Neuronal stem cell (in vitro differentiated cells): ENCODE results near the gene SLC6A1.

Source experiments
- DNase-seq: peaks from one replicate; pipeline ENCODE4 v3.0.0-alpha.2; 2013; ENCODE audit warnings: low spot score
- H2AFZ ChIP-seq: one replicate; pipeline ENCODE4 v1.6.1; 2013; ENCODE audit warnings: mild to moderate bottlenecking, low read length, inconsistent platforms
- H2AK5ac ChIP-seq: 2 replicates; pipeline ENCODE4 v1.6.1; 2013; ENCODE audit warnings: low read depth, mild to moderate bottlenecking, inconsistent platforms, low read length, moderate library complexity, mixed read lengths
- H2BK120ac ChIP-seq: 2 replicates; pipeline ENCODE4 v1.6.1; 2013; ENCODE audit warnings: low read depth, mild to moderate bottlenecking, inconsistent platforms, low read length, moderate library complexity, mixed read lengths
- H2BK12ac ChIP-seq: one replicate; pipeline ENCODE4 v1.6.1; 2013; ENCODE audit warnings: low read length, inconsistent platforms
- H2BK15ac ChIP-seq: 2 replicates; pipeline ENCODE4 v1.6.1; 2013; ENCODE audit warnings: mild to moderate bottlenecking, low read length, inconsistent platforms, mixed read lengths
- H2BK5ac ChIP-seq: one replicate; pipeline ENCODE4 v1.6.1; 2013; ENCODE audit warnings: inconsistent platforms, mild to moderate bottlenecking, low read length, moderate library complexity
- H3K14ac ChIP-seq: one replicate; pipeline ENCODE4 v1.6.1; 2013; ENCODE audit warnings: low read length, inconsistent platforms
- H3K18ac ChIP-seq: 2 replicates; pipeline ENCODE4 v1.6.1; 2013; ENCODE audit warnings: low read length, inconsistent platforms
- H3K23ac ChIP-seq: 2 replicates; pipeline ENCODE4 v1.6.1; 2013; ENCODE audit warnings: low read depth, mild to moderate bottlenecking, mixed read lengths, low read length, inconsistent platforms; ENCODE audit not compliant: poor library complexity
- H3K27ac ChIP-seq: replicated peaks from 3 replicates; pipeline ENCODE4 v1.5.1; 2013; ENCODE audit warnings: low read length, inconsistent platforms
- H3K27me3 ChIP-seq, 3 experiments: 2 replicates each; pipeline ENCODE4 v1.6.1; 2013; ENCODE audit warnings: low read length in 3 of 3, mild to moderate bottlenecking in 2 of 3, inconsistent platforms in 1 of 3, low read depth in 1 of 3, mixed read lengths in 1 of 3, moderate library complexity in 1 of 3; ENCODE audit not compliant: control insufficient read depth in 3 of 3, insufficient read depth in 3 of 3
- H3K36me3 ChIP-seq, 2 donors: replicated peaks in 1 of 2; 2 replicates each; pipeline ENCODE4 v1.6.1; 2013; ENCODE audit warnings: low read length in 2 of 2; ENCODE audit not compliant: control insufficient read depth in 2 of 2, insufficient read depth in 2 of 2
- H3K4ac ChIP-seq: 2 replicates; pipeline ENCODE4 v1.6.1; 2013; ENCODE audit warnings: inconsistent platforms, mild to moderate bottlenecking, low read length, moderate library complexity
- H3K4me1 ChIP-seq, 2 donors: 1 replicate in 1 of 2; 2 replicates in 1 of 2; pipeline ENCODE4 v1.6.1; 2013; ENCODE audit warnings: low read length in 2 of 2, low read depth in 1 of 2; ENCODE audit not compliant: control insufficient read depth in 2 of 2, insufficient read depth in 1 of 2
- H3K4me2 ChIP-seq: one replicate; pipeline ENCODE4 v1.6.1; 2013; ENCODE audit warnings: mild to moderate bottlenecking, low read length, inconsistent platforms; ENCODE audit not compliant: insufficient read depth, poor library complexity, severe bottlenecking
- H3K4me3 ChIP-seq, 2 donors: 2 replicates each; pipeline ENCODE4 v1.5.1; 2013; ENCODE audit warnings: low read length in 2 of 2, mild to moderate bottlenecking in 2 of 2, inconsistent platforms in 1 of 2, moderate library complexity in 1 of 2
- H3K79me1 ChIP-seq: one replicate; pipeline ENCODE4 v1.6.1; 2013; ENCODE audit warnings: low read depth, mild to moderate bottlenecking, inconsistent platforms, low read length, moderate library complexity
- H3K9ac ChIP-seq: one replicate; pipeline ENCODE4 v1.6.1; 2013; ENCODE audit warnings: mild to moderate bottlenecking, low read depth, low read length, inconsistent platforms; ENCODE audit not compliant: poor library complexity
- H3K9me3 ChIP-seq, 2 donors: replicated peaks in 1 of 2; 2 replicates each; pipeline versions ENCODE3 to v1.6.1; 2013; ENCODE audit warnings: low read length in 2 of 2, mild to moderate bottlenecking in 2 of 2, inconsistent platforms in 1 of 2, low read depth in 1 of 2, mixed read lengths in 1 of 2, moderate library complexity in 1 of 2; ENCODE audit not compliant: control insufficient read depth in 2 of 2, insufficient read depth in 1 of 2
- H4K8ac ChIP-seq: one replicate; pipeline ENCODE4 v1.6.1; 2013; ENCODE audit warnings: low read depth, mild to moderate bottlenecking, inconsistent platforms, low read length, moderate library complexity
- H4K91ac ChIP-seq: one replicate; pipeline ENCODE4 v1.6.1; 2013; ENCODE audit warnings: low read length, low read depth, mild to moderate bottlenecking, inconsistent platforms; ENCODE audit not compliant: poor library complexity
- WGBS, 2 donors: extraction: QIAGEN DNeasy Blood & Tissue Kit; methylation state at CpG; one replicate each; pipeline ENCODE4 v1.1.7; 2013; ENCODE audit warnings: missing lambda C conversion rate in 2 of 2, mixed read lengths in 1 of 2; ENCODE audit not compliant: insufficient read length in 2 of 2, insufficient replicate concordance in 1 of 2; ENCODE audit errors: extremely low coverage in 2 of 2; 5-methylcytosine and 5-hydroxymethylcytosine counted together

SLC6A1 gene

DNA sequence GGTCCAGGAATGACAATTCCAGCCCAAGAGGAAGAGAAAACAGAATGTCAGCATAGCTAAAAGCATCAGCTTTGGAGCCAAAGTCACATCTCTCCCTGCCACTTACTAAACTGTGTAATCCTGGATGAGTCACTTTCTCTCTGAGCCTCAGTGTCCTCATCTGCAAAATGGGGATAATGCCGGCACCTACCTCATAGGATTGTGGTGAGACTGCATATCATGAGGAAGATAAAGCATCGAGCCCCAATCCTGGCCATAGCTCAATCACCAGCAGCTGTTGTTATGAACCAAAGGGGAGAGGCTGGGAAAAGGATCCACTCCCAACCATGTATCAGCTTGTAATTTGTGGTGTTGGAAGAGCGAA is 9.1 kb downstream of the SLC6A1 start:
- Histone ChIP-seq H3K18ac (no peak overlapping the region), H3K79me1 (no peaks in the 10 kb centered on the region), H3K27ac (no peak overlapping the region), H3K36me3 (no peaks in the 10 kb centered on the region), H3K4me3 (no peak overlapping the region), H3K4me1 (peaks cover 7% of the 10 kb centered on the region in 2 donors), H4K8ac (no peak overlapping the region), H3K27me3 (peaks cover 0 to 30% (median 1%) of the 10 kb centered on the region in 3 experiments), H2AFZ (no peak overlapping the region), H4K91ac (no peak overlapping the region), H2BK15ac (no peak overlapping the region), H2BK120ac (no peak overlapping the region), H3K9ac (no peak overlapping the region), H3K14ac (no peak overlapping the region), H3K4me2 (no peak overlapping the region), H2BK5ac (no peak overlapping the region), H3K4ac (no peak overlapping the region), H3K23ac (no peak overlapping the region), H2AK5ac (no peak overlapping the region), H3K9me3 (no peaks in the 10 kb centered on the region), H2BK12ac (no peak overlapping the region)
- WGBS, 2 donors: no CpG with 5 or more reads among the region's 3 CpGs
- no peak for DNase-seq

DNA sequence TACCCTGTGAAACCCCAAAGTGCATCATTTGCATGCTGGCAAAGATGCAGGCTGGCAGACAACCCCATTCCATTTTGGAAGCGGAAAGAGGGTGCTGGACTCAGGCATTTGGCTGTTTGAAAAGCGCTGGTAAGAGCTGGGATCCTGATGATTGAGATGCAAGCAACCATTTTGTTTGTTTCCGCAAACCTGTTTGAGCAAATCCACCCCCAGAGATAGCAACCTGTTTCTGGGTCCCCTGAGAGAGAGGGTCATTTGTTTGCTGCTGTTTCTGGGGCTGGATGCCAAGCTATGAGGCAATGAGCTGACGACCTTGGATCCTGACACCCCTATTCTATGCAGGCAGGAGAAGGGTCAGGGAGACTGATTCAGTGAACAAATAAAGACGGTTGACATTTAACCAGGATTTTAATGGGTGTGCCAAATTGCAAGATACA is 9.8 kb downstream of the SLC6A1 start:
- Histone ChIP-seq H3K79me1 (no peaks in the 10 kb centered on the region), H2BK120ac (no peak overlapping the region), H3K4me2 (no peak overlapping the region), H3K27ac (no peak overlapping the region), H3K23ac (no peak overlapping the region), H2AK5ac (no peak overlapping the region), H3K9me3 (no peaks in the 10 kb centered on the region), H3K4ac (no peak overlapping the region), H3K4me3 (no peak overlapping the region), H3K18ac (no peak overlapping the region), H4K8ac (no peak overlapping the region), H3K4me1 (peaks cover 7% of the 10 kb centered on the region in 2 donors), H2AFZ (no peak overlapping the region), H3K9ac (no peak overlapping the region), H3K27me3 (peaks cover 0 to 23% (median 0%) of the 10 kb centered on the region in 3 experiments), H4K91ac (no peak overlapping the region), H2BK12ac (no peak overlapping the region), H3K14ac (no peak overlapping the region), H3K36me3 (no peaks in the 10 kb centered on the region), H2BK5ac (no peak overlapping the region), H2BK15ac (no peak overlapping the region)
- no CpG with 5 or more reads among the region's 5 CpGs for WGBS, 2 donors
- DNase-seq: no peak

DNA sequence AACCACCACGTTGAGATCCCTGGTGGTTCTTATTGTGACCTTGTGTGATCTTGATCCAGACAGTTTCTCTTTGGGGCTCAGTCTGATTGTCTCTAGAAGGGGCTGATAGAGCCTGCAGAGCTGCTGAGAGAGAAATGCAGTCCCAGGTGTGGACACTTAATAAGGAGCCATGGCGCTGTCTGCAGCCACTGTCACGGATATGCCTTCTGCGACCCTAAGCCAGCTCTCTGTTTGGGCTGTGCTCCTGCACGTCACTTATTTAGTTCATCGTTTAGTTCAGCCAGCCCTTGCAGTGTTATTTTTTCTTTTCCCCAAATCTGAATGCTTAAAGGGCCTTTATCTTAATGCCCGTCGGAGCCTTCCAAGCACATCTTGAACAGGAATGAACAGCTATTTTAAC is 12.0 kb downstream of the SLC6A1 start:
- Histone ChIP-seq H2BK15ac (no peak overlapping the region), H3K18ac (no peak overlapping the region), H3K14ac (no peak overlapping the region), H2AFZ (no peak overlapping the region), H2AK5ac (no peak overlapping the region), H2BK5ac (no peak overlapping the region), H3K4me3 (no peak overlapping the region), H3K79me1 (no peaks in the 10 kb centered on the region), H2BK120ac (no peak overlapping the region), H3K9me3 (no peaks in the 10 kb centered on the region), H4K91ac (no peak overlapping the region), H3K4ac (no peak overlapping the region), H3K4me2 (no peak overlapping the region), H3K27me3 (peaks cover 0 to 8% (median 0%) of the 10 kb centered on the region in 3 experiments), H2BK12ac (no peak overlapping the region), H3K23ac (no peak overlapping the region), H3K4me1 (peaks cover 7% of the 10 kb centered on the region in 2 donors), H3K36me3 (no peaks in the 10 kb centered on the region), H3K27ac (no peak overlapping the region), H4K8ac (no peak overlapping the region), H3K9ac (no peak overlapping the region)
- DNase-seq: no peak
- no CpG with 5 or more reads among the region's 8 CpGs for WGBS, 2 donors

DNA sequence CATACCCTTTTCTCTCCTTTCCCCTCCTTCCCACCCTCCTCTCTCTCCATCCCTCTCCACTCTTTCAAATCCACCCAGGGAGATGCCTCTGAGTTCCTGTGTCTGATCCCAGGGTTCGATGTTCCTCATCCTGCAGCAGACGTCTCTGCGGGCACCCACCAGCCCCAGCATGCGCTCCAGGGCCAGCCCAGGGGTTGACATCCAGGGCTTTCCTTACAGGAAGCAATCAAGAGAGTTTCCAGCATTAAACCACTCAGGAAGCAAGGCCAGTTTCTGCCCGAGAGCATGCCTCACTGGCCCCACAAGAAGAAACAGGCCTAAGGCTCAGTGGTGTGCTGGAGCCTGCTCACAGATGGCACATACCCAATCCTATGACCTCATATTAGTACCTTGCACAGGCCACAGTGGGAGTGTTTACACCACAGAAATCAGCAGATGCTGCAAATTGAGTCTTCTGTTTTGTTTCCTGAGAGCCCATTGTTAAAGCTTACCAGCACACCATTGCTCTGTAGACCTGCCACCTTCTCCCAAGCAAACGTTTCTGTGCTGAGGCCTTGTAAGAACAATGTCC is 13.2 kb downstream of the SLC6A1 start:
- Histone ChIP-seq H3K79me1 (no peaks in the 10 kb centered on the region), H2AFZ (no peak overlapping the region), H3K4me3 (no peak overlapping the region), H2BK15ac (no peak overlapping the region), H3K14ac (no peak overlapping the region), H2AK5ac (no peak overlapping the region), H3K23ac (no peak overlapping the region), H3K36me3 (no peaks in the 10 kb centered on the region), H2BK5ac (no peak overlapping the region), H4K91ac (no peak overlapping the region), H4K8ac (no peak overlapping the region), H3K27me3 (peaks cover 0 to 11% (median 0%) of the 10 kb centered on the region in 3 experiments), H3K18ac (no peak overlapping the region), H3K4me1 (peaks cover 5 to 7% of the 10 kb centered on the region in 2 donors), H3K4me2 (no peak overlapping the region), H2BK120ac (no peak overlapping the region), H2BK12ac (no peak overlapping the region), H3K9me3 (no peaks in the 10 kb centered on the region), H3K9ac (no peak overlapping the region), H3K27ac (no peak overlapping the region), H3K4ac (no peak overlapping the region)
- no peak for DNase-seq
- WGBS, 2 donors: no CpG with 5 or more reads among the region's 6 CpGs
